ENCODE measurements around the gene TMEM185B.

TMEM185B gene

DNA sequence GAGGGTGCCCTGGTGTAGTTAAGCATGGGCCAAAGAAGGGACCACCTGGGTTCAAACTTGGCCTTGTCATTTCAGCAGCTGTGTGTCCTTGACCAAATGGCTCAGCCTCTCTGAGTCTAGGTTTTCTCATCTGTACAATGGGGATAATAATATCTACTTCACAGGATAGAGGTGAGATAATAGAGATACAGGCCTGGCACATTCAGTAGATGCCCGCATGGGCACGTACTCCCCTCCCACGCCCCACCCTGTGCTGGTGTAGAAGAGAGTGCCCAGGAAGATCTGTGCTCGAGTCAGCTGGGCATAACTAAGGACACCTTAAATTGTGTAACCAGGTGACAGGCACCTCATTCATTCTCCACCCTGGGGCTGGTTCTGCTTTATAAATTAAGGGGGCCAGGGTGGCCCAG, 8.4 kb upstream of the TMEM185B start:
- DNase-seq (ENCODE audit: low read depth): no peak

DNA sequence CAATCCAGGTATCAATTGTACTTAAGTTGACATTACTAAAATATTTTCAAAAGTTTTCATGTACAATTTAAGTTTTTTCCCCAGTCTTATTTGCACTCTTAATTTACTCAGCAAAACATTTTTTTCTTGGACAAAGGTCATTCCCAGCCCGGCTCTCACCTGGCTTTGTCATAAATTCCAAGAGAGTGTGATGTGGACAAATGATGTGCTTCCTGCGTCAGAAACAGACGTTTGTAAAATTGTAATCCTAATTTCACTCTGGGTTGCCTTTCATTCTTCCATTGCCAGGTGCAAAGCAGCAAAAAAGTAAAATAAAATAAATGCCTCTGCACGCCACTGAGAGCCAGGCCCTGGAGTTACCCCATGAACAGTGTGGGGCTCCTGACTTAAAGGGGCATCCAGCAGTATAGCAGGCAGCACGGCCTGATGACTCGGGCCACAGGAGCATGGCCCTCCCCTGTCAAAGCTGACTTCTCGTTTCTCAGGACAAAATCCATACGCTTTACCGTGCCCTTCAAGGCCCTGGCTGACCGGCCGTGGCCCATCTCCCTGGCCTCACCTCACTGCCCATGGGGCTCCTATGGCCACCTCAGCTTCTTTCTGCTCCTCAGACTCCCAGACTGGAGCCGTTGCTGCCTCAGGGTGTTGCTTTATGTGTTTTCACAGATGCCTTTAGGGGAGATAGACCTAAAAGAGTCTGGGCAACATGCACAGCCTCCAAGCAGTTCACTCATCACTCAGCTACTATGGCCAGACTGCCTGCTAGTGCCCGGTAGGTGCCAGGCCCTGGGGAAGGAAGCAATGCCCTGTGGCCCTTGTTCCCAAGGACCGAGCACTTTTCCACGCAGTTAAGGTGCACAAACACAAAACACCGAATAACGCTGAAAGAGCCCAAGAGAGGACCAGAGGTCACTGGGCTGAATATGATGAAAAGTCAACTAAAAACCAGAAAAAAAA, 7.6 kb upstream of the TMEM185B start:
- DNase-seq (ENCODE audit: low read depth): no peak

DNA sequence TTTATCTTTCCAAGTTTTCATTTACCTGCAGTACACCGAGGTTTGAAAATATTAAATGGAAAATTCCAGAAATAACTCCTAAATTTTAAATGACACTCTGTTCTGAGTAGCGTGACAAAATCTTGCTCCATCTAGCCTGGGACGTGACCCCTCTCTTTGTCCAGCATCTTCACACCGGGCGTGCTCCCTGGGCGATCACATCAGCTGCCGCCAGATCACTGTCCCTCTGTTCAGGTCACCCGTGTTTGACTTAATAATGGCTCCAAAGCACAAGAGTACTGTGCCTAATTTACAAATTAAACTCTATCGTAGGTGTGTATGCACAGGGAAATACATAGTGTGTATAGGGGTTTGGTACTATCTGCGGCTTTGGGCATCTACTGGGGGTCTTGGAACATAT, 6.1 kb upstream of the TMEM185B start:
- no peak for DNase-seq (ENCODE audit: low read depth)

DNA sequence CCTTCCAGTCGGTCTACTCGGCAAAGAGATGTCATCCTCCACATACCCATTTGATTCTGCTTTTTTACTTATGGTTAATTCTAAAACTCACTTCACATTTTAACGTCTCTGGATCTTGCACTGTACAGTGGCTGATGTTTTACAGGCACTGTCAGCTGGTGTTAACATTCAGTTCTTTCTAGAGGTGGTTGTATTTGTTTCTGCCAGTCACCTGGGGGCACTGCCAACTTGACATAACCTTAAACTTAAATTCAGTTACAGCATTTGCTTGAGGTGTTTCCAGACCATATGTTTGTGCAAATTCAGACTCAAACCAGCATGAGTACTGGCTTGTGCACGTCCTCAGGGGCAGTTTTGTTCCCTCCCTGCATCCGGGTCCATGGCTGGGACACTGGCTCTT, 5.3 kb upstream of the TMEM185B start:
- DNase-seq (ENCODE audit: low read depth): no peak

DNA sequence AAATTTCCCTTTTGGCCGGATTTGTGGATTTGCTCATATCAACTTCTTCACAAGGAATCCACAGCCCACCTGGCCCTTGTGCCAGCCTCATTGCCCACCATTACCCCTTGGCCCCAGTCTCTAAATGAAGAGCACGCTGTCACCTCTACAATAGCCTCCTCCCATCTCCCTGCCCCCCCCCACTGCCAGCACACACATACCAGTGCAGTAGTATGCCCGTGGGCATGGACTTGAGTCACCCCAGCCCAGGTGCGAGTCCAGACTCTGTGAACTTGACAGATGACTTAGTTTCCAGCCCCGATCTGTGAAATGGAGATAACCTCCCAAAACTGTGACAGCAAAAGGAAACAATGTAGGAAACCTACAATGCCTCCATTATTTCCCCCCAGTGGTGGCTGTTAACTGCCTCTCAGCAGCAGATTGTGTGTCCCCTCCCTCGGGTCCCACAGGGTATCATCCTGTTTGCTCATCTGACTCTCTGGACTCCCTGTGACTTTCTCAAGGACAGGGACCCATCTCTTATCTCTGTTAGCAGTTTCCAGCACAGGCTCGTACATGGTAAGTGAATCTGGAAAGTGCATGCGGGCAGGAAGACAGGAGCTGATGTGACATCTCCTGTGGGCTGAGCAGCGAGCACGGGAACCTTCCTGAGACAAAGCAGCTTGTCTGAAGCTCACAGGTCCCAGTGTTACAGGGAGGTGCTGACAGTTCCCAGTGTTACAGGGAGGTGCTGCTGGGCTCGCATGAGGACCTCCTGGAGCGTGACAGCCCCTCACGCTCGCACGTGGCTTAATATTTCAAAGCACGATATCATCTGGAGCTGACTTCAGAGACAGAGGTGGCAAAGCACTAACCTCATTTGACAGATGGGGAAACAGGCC, 4.2 kb upstream of the TMEM185B start:
- DNase-seq (ENCODE audit: low read depth): no peak

DNA sequence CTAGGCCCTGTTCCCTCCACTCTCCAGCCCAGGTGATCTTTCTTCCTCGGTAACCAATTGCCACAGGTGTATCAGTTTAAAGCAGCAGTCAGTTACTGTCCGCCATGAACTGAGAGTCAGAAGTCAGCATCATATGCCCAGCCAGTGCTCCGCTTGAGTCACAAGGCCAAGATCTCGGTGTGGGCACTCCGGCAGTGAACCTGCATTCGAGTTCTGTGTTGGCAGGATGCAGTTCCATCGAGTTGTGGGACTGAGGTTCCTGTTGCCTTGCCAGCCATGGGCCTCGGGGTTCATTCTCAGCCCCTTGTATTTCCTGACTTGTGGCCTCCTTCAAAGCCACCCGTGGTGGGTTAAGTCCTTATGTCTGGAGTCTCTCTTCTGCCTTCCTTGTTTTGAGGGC, 3.1 kb upstream of the TMEM185B start:
- no peak for DNase-seq (ENCODE audit: low read depth)

DNA sequence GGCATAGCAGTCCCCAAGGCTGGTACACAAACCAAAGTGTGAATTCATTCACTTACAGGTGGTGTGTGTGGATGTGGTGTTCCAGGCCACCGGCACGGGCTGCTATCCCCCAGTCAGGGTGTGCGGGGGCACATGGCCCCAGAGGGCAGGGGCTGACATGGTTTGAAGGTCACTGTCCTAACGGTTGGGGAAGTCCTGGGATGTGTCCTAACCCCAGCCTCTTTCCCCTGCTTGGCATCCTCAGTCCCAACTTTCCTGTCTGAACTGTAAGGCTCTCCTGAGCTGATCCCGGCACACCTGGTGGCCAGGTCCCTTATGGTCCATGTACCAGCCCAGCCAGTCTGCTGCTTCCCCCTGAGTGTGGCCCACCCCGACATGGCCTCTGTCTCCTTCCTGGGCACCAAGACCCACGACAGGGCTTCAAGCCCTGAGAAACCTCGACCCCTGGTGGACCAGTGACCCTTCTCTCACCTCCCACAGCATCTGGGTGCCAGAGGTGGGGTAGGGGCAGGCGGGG, 2.4 kb upstream of the TMEM185B start:
- DNase-seq (ENCODE audit: low read depth): no peak

DNA sequence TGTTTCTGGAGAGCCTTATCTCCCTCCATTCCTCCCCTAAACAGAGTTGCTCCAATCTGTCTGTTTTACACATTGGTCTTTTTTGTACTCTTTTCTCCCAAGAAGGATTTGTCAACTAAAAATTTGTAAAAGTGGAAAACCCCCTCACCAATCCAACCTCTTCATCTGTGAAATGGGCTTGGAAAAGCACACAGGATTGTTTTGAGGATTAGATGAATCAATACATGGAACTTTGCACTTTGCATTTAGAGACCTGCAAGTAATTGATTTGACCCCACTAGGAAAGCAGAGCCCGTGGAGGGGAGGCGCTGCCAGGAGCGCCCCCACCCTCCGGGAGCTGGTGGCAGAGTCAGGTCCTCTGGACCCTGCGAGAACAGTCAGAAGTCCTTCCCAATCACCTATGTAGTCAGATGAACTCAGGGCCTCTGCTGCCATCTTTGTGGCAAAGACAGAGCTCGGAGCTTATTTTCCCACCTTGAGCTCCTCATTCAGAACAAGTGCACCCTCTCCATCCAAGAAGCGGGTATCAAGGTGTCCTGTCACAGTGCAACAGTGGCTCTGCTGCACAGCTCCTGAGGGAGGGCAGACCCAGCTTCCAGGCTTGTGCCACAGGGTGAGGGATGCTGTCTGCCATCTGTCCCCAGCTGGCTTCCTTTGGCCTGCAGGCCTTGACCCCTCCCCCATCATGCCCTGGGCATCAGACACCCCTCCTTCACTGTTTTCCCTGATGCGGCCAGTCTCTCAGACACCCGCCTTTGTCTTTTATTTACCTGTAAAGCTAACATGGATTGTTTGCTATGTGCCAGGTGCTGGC, 1.7 kb upstream of the TMEM185B start:
- no peak for DNase-seq (ENCODE audit: low read depth)

DNA sequence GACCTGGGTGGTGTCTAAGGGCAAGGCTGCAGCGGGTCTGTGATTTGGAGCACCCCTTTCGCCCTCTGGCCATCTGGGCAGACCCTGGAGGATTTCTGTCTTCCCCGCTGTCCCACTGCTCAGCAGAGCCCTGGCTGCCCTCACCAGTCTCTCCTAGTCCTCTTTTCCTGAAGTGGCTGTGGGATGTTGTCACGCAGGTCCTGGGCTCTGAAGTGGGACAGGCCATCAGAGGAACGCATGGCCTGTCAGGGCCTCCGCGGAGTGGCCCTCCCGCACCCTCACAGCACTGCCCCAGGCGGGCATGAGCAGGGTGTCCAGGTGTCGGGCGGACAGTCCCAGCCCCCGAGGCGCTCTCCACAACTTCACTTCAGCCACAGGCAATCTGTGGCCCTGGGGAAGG, 1.1 kb upstream of the TMEM185B start:
- DNase-seq (ENCODE audit: low read depth): no peak

DNA sequence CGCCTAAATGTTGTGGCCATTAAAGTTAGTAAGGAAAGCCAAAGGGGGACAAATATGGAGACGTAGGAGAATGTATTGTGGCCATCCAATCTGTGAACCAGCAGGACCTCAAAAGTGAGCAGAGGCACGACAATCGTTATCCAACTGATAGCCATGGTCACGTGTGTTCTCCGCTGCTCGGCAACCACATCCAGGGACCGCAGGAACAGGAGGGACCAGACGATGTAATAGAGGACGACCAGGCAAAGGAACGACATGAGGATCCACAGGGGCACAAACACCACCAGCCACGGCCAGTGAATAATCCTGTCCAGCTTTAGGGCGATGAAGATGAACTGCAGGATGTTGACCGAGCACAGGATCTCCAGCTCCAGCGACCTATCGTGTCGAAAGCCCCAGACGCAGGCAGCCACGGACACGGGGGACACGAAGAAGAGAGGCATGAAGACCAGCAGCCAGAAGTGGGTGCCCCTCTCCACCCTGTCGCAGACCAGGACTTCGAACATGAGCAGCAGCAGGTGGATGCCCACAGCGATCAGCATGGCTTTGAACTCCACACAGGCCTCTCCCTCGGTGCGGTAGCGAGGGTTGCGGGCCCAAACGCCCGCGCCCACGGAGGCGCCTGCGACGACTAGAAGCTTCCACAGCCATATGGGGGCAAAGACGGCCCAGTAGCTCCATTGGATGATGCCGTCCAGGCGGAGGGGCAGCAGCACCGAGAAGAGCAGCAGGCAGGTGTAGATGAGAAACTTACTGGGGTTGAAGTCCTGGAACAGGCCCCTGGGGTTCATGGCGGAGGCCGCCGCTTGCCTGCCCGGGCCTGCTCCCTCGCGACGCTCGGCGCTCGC, 790 bp downstream of the TMEM185B start:
- no peak for DNase-seq (ENCODE audit: low read depth)

DNA sequence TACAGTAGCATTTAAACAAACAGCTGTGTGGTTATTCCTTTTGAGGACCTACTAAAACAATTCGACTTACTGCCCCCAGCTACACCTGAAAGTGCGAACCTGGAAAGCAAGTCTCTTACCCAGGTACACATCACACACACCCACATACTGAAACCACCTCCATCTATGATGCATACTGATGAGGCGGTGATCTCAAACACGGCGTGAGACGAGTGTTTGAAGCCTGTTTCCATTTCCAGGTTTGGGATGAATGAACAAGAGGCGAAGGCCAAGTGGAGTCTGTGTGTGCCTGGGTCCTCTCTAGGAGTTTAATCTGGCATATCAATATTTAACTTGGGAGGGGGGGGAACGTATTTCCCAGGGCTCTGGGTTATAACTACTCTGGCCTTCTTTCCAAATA, 1.6 kb downstream of the TMEM185B start:
- no peak for DNase-seq (ENCODE audit: low read depth)

DNA sequence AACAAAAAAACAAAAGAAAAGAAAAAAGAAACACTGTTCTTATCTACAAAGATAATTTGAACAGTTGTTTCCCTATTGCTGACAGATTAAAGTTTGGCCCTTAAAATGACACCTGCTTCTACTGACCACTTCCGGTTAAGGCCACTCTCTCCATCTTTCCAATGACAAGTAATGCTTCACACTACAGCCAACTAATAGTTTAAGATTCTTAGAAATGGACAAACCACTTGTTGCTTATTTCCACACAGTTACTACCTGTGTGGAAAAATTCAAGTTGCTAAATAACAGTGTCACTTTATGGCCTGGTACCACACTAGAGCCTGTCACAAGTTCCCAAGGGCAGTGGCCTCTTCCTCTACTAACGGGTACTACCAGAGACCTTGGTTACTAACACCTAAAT, 2.4 kb downstream of the TMEM185B start:
- DNase-seq (ENCODE audit: low read depth): no peak

DNA sequence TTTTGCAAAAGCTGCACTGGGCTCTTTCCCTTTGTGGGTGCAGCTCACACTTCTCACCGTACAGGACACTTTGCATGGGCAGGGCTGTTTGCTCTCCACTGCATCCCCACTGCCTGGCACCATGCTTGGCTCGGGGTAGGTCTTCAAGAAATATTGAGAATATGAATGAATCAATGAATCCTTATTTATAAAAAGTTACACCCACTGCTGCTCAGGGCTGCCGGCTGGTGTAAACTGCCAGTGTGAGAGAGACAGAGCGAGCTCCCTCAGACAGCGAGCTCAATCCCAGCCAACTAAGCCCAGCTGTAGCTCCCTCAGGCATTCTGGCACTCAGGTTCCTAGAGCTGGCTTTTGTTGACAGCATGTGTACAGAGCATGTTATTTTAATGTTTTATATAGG, 3.4 kb downstream of the TMEM185B start:
- DNase-seq (ENCODE audit: low read depth): no peak

DNA sequence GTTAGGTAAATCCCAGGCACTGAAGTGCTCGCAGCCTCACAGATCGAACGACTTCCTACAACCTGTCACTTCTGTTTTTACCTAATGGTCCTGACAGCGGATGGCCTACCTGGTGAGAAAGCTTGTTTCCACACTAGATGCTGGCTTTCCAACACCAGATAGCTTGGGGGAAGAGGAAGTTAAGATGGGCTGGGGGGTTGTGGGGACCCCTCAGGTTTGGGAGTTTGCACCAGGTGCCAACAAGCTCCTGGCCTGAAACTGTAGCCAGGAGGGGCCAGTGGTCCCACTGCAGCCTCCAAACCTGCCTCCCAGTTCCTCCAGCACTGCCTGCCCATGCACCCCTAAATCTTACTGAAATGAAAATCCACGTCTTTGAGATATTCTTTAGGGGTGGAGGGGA, 3.9 kb downstream of the TMEM185B start:
- no peak for DNase-seq (ENCODE audit: low read depth)

DNA sequence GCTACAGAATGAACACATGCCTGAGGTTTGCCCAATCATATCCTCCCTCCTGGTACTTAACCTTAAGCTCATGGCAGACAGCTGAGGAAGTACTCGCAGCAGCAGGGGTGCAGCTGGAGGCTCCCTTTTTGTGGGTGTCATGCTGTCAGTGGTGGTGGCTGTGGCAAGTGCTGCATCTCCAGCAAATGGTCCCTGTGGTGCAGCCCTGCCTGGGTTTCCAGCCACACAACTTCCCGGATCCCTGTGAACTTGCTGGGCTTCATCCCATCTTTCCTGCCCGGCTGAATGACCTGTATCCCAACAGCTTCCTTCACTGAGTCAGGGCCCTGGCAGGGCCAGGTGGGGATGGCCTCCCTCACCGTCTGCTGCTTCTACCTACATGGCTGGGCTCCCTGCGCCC, 5.0 kb downstream of the TMEM185B start:
- DNase-seq (ENCODE audit: low read depth): no peak

DNA sequence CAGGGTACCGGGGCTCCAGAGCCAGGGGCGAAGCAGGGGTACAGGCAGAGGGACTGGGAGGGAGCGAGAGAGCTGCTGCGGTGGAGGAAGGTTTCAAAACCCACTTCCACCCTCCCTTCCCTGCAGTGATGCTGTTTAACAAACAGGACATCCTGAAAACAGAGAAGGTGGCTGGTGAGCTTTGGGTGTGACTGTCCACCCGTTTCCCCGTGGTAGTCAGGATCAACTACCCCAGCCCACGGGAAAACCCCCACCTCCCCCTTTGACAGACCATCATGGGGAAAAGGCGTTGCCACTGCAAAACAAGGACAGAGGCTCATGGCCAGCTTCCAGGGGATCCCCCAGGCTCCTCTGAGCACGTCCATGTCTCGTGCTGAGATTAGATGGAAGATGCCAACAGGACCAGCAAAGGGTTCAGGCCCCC, 12.9 kb downstream of the TMEM185B start:
- no peak for DNase-seq (ENCODE audit: low read depth)

DNA sequence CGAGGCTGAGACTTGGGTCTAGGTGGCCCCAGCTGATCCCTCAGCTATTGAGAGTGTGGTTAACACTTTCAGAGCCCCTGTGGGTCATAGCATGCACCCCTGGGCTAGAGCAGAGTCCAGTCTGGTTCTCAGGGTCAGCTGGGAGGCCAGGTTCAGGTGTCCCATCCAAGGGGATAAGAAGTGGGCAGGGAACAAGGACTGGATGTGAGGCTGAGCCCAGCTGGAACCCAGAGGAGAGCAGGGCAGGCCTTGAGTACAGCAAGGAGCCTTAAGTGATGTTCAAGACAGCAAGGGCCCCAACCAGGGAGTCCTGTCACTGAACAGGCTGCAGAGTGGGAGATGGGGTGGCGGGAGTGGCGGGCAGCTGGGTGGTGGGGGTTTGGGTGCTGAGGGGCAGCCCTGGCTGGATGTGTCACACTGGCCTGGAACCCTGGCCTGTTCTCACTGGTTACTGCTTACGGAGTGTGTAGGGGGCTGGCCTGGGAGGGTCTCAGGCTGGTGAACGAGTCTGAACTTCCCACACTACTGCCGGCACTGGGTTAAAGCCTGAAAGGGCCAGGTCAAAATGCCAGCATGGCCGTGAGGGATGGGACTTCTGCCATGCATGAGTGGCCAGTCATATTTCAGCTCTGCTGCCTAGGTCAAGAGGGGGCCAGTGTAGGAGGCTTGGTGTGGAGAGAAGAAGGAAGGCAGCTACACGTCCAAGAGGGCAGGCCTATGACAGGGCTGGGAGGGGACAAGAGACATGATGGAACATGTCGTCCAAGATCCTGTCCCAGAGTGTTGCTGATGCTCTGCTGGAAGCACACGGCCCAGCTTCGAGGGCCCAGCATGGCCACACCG, 13.6 kb downstream of the TMEM185B start:
- DNase-seq (ENCODE audit: low read depth): no peak

DNA sequence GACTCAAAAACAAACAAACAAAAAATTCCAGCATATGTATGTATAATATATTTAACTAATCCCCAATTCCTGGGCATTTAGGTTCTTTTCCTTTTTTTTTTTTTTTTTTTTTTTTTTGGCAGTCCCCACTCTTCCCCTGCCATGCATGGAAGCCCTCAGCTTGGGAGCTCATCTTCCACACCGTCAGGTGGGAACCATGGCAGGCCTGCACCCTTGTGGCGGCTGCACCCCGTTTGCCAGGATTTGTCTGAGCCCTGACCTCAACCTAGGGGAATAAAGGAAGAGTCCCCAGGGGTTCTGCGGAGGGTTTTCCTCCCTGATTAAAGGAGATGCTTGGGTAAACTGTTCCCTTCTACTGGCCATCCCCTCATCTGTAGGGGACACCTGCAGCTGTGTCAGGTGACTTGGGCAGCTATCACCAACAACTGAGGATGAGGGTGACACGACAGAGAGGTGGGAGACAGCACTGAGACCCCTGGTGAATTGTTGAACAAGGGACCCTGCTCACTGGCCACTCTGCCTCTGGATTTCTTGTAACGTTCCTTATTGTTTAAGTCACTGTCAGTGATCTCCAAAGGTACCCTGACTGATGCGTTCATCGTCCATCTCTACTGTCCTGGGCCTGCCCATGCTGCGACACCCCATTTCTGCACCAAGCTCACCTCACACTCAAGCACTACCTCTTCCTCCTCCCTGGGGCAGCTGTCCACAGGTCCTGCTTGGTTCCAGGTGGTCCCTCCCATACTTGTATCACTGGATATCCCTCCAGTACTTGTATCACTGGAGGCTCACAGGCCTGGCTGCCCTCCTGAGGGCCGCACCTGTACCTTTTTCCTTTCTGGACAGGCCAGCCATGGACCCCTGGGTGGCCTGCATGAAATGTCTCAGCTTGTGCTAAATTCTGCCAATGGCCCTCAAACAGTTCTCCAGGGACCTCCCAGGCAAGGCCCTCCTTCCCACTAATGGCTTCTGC, 14.5 kb downstream of the TMEM185B start:
- no peak for DNase-seq (ENCODE audit: low read depth)

All from GM04504 (cell line).